ENCODE measurements around the gene IREB2. TPM values are rescaled to one million over a fixed set of nuclear protein-coding genes. Genes with fewer than 3 reads are reported as not detected.

IREB2 gene
- total RNA-seq, 4 donors from 2014 or later, result 17.5 to 23.7 (median 19.4) TPM

GRCh38 chr15:78527325-78527724 lies 89.3 kb downstream of the IREB2 start:
- no peaks in the 10 kb centered on the region for H3K27me3 ChIP-seq
- H3K9me3 ChIP-seq, result no peaks in the 10 kb centered on the region
- intact Hi-C loops (cut with DNase I), result no loop called here
- no peaks in the 10 kb centered on the region for H3K4me1 ChIP-seq
- no peak for DNase-seq (ENCODE audit: extremely low spot score)
- H3K27ac ChIP-seq (replicated peaks in 1 of 4), result no peak overlapping the region
- H3K36me3 ChIP-seq, result peaks cover 0 to 15% (median 3%) of the 10 kb centered on the region in 4 donors
- WGBS, result 88% methylated on average over 5 of the region's 5 CpGs
- no peak overlapping the region for H3K4me3 ChIP-seq
- no peak for TF ChIP-seq EP300 (IDR thresholded peaks at IDR 0.05)
- no peak for TF ChIP-seq CTCF (IDR thresholded peaks at IDR 0.05)
- TF ChIP-seq POLR2AphosphoS5 (IDR thresholded peaks at IDR 0.05), result no peak
- TF ChIP-seq POLR2A (IDR thresholded peaks at IDR 0.05; ENCODE audit: low read depth), result no peak

DNA sequence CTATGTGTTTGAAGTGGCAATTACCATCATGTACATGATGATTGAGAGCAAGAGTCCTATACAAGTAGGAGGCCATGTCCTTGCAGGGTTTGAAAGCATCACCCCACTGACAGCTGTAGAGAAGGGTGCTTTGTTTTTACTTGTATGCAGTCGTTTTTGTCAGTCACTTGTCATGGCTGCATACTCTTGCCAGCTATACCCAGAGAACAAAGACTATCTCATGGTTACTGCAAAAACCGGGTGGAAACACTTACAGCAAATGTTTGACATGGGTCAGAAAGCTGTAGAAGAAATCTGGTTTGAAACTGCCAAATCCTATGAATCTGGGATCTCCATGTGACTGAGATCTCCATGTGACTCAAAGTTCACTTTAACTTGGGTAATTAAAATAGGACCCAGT lies 95.3 kb downstream of the IREB2 start:
- no peak overlapping the region for H3K27ac ChIP-seq (replicated peaks in 1 of 4)
- no peaks in the 10 kb centered on the region for H3K9me3 ChIP-seq
- H3K27me3 ChIP-seq, result no peaks in the 10 kb centered on the region
- no peak for DNase-seq (ENCODE audit: extremely low spot score)
- WGBS, result 68% methylated on average over 2 of the region's 2 CpGs
- TF ChIP-seq CTCF (IDR thresholded peaks at IDR 0.05) (no peak), POLR2AphosphoS5 (IDR thresholded peaks at IDR 0.05) (no peak), EP300 (IDR thresholded peaks at IDR 0.05) (no peak), POLR2A (IDR thresholded peaks at IDR 0.05; ENCODE audit: low read depth) (no peak)
- H3K4me1 ChIP-seq, result peaks cover 0 to 6% (median 0%) of the 10 kb centered on the region in 4 donors
- H3K36me3 ChIP-seq, result peaks cover 0 to 13% (median 5%) of the 10 kb centered on the region in 4 donors
- no peak overlapping the region for H3K4me3 ChIP-seq
- intact Hi-C loops (cut with DNase I), result no loop called here

DNA sequence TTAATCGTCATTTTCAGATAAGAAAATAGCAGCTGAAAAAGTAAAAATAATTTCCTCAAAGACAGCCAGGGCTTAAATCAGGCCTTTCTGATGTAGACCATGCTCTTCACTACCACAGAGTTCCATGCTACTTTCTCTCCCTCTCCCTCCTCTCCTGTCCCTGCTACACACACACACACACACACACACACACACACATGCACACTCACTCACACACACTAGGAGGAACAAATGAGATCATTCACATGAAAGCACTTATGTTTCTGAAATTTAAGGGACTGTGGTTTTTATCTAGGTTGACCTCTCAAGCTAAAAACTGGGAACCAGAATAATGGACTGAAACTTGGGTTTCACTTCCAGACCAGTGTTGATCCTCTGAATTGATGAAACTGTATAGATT lies 98.1 kb downstream of the IREB2 start:
- DNase-seq (ENCODE audit: extremely low spot score), result no peak

GRCh38 chr15:78537266-78537905 lies 99.4 kb downstream of the IREB2 start:
- no peak for DNase-seq (ENCODE audit: extremely low spot score)
- TF ChIP-seq POLR2AphosphoS5 (IDR thresholded peaks at IDR 0.05) (no peak), EP300 (IDR thresholded peaks at IDR 0.05) (no peak), POLR2A (IDR thresholded peaks at IDR 0.05; ENCODE audit: low read depth) (no peak), CTCF (IDR thresholded peaks at IDR 0.05) (no peak)
- H3K27me3 ChIP-seq, result no peaks in the 10 kb centered on the region
- peaks cover 17 to 22% (median 21%) of the 10 kb centered on the region in 4 donors for H3K4me1 ChIP-seq
- intact Hi-C loops (cut with DNase I), result no loop called here
- H3K36me3 ChIP-seq, result peaks cover 2 to 7% (median 3%) of the 10 kb centered on the region in 4 donors
- H3K9me3 ChIP-seq, result no peaks in the 10 kb centered on the region
- H3K27ac ChIP-seq (replicated peaks in 1 of 4), result no peak overlapping the region
- no peak overlapping the region for H3K4me3 ChIP-seq
- WGBS, result 84% methylated on average over 5 of the region's 5 CpGs

More for the DNA sequence above, 98.1 kb downstream of the IREB2 start:
- no peak for TF ChIP-seq EP300 (IDR thresholded peaks at IDR 0.05)
- TF ChIP-seq CTCF (IDR thresholded peaks at IDR 0.05), result no peak
- no peak for TF ChIP-seq POLR2AphosphoS5 (IDR thresholded peaks at IDR 0.05)
- TF ChIP-seq POLR2A (IDR thresholded peaks at IDR 0.05; ENCODE audit: low read depth), result no peak
- H3K4me3 ChIP-seq, result no peak overlapping the region
- peaks cover 0 to 4% (median 1%) of the 10 kb centered on the region in 4 donors for H3K36me3 ChIP-seq
- intact Hi-C loops (cut with DNase I), result no loop called here
- H3K9me3 ChIP-seq, result no peaks in the 10 kb centered on the region
- no peak overlapping the region for H3K27ac ChIP-seq (replicated peaks in 1 of 4)
- WGBS, result 95% methylated on average over 1 of the region's 1 CpG
- H3K27me3 ChIP-seq, result no peaks in the 10 kb centered on the region
- H3K4me1 ChIP-seq, result peaks cover 5 to 10% (median 9%) of the 10 kb centered on the region in 4 donors

Measured in esophagus muscularis mucosa (tissue), 4 donors.